PC-3 (cell line): ENCODE results near the gene IL9. TPM values are rescaled to one million over a fixed set of nuclear protein-coding genes. Genes with fewer than 3 reads are reported as not detected.
"Not testable (repeated sequence)": the region's sequence is repeated elsewhere in the genome, so short reads cannot be mapped to it uniquely, and the experiment has no call there.

Experiments
- ATAC-seq: fragments of 200-7000 bp; cut with Tn5 transposase; 2 replicates; pipeline ENCODE4 v1.9.1; 2020; ENCODE audit warnings: mild to moderate bottlenecking, moderate library complexity
- BruUV-seq: library from RNA; stranded (reverse); fragments of 400-500 nt; replicated peaks from 2 replicates; lab custom pipeline; 2021; lab: Mats Ljungman, UMichigan
- CTCF ChIA-PET: fragments of 300-600 bp; sonication (Branson Sonifier 250); formaldehyde crosslinking; loops from one replicate; lab custom pipeline; 2022; ENCODE audit warnings: antibody characterized with exemption; lab: Charles Lee
- POLR2A ChIA-PET: fragments of 300-600 bp; sonication (Branson Sonifier 250); formaldehyde crosslinking; loops from one replicate; lab custom pipeline; 2022; ENCODE audit warnings: antibody characterized with exemption; ENCODE audit not compliant: unreplicated experiment; lab: Charles Lee
- DNase-seq: peaks from one replicate; pipeline ENCODE4 v3.0.0-alpha.2; 2015
- H2AFZ ChIP-seq: fragments of 300-600 bp; sonication (generic); 2 replicates; pipeline ENCODE4 v1.6.0; 2016; ENCODE audit warnings: antibody characterized with exemption, low read length
- H3F3A ChIP-seq: fragments of 300-600 bp; sonication (generic); one replicate; pipeline ENCODE4 v1.6.0; 2017; ENCODE audit warnings: antibody characterized with exemption, low read length, control low read depth, mild to moderate bottlenecking; ENCODE audit not compliant: unreplicated experiment
- H3K27ac ChIP-seq: fragments of 300-600 bp; sonication (generic); 2 replicates; pipeline ENCODE4 v1.5.1; 2016; ENCODE audit warnings: mild to moderate bottlenecking, low read length
- H3K27me3 ChIP-seq: fragments of 300-600 bp; sonication (generic); 2 replicates; pipeline ENCODE4 v1.6.1; 2016; ENCODE audit warnings: low read length, mixed read lengths
- H3K36me3 ChIP-seq: fragments of 300-600 bp; sonication (generic); 2 replicates; pipeline ENCODE4 v1.6.1; 2016; ENCODE audit warnings: low read depth, mixed run types, low read length, mixed read lengths
- H3K4me1 ChIP-seq: fragments of 300-600 bp; sonication (generic); 2 replicates; pipeline ENCODE4 v1.5.1; 2016; ENCODE audit warnings: low read length; ENCODE audit not compliant: insufficient read depth
- H3K4me2 ChIP-seq: fragments of 300-600 bp; sonication (generic); 2 replicates; pipeline ENCODE4 v1.6.0; 2016; ENCODE audit warnings: low read length
- H3K4me3 ChIP-seq: fragments of 300-600 bp; sonication (generic); 2 replicates; pipeline ENCODE4 v1.5.1; 2016; ENCODE audit warnings: mild to moderate bottlenecking, low read length, mixed read lengths
- H3K79me2 ChIP-seq: fragments of 300-600 bp; sonication (generic); 2 replicates; pipeline ENCODE4 v1.6.1; 2017; ENCODE audit warnings: low read length, mixed read lengths
- H3K9ac ChIP-seq: fragments of 300-600 bp; sonication (generic); 2 replicates; pipeline ENCODE4 v1.6.0; 2016; ENCODE audit warnings: mild to moderate bottlenecking, low read length
- H3K9me2 ChIP-seq: fragments of 300-600 bp; sonication (generic); replicated peaks from 2 replicates; pipeline ENCODE4 v1.6.1; 2016; ENCODE audit warnings: mixed run types, low read length, mixed read lengths
- H3K9me3 ChIP-seq: fragments of 300-600 bp; sonication (generic); 2 replicates; pipeline ENCODE4 v1.6.1; 2016; ENCODE audit warnings: low read length, mixed read lengths
- H4K20me1 ChIP-seq: fragments of 300-600 bp; sonication (generic); 2 replicates; pipeline ENCODE4 v1.6.1; 2016; ENCODE audit warnings: low read length, mixed read lengths
- CTCF ChIP-seq: fragments of 300-600 bp; sonication (generic); conservative IDR thresholded peaks from 2 replicates; pipeline ENCODE4 v1.5.1; 2017; ENCODE audit warnings: antibody characterized with exemption, low read depth, mild to moderate bottlenecking, low read length
- EZH2 ChIP-seq: fragments of 300-600 bp; sonication (generic); IDR thresholded peaks from one replicate; pipeline ENCODE4 v1.6.1; 2017; ENCODE audit warnings: antibody characterized with exemption, mild to moderate bottlenecking, low read length; ENCODE audit not compliant: unreplicated experiment
- EZH2phosphoT487 ChIP-seq: fragments of 300-600 bp; sonication (generic); IDR thresholded peaks from 2 replicates; pipeline ENCODE4 v1.6.1; 2018; ENCODE audit warnings: mild to moderate bottlenecking, antibody characterized with exemption, low read length, borderline replicate concordance
- intact Hi-C: fragments of 100-400 bp; cut with micrococcal nuclease; formaldehyde crosslinking; loops from 2 replicates; pipeline ENCODE4 v1.9.0; 2023
- total RNA-seq: library from RNA; depleted of rRNA; stranded (reverse); fragments of >200 nt; gene quantifications from 2 replicates; pipeline ENCODE4 v1.2.3, GENCODE V29; 2014

IL9 gene
- total RNA-seq, 1 experiment from 2014 or later = not detected

DNA sequence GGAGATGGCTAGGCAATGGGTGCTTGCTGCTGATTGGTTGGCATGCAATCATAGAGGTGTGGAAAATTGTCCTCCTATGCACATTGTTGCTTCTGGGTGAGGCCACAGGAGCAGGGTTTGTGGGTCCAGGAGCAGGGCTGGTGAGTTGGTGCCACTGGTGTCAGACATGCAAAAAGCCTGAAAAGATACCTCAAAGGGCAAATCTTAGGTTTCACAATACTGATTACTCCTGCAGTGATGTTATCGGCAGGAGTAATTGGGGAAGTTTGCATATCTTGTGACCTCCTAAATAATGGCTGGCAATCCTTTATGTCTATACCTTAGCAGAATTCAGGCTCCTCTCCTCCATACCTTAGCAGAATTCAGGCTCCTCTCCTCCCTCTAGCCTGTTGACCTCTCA is 36.0 kb downstream of the IL9 start:
- H3K27me3 ChIP-seq = peaks cover 16% of the 10 kb centered on the region
- no peaks in the 10 kb centered on the region for H3F3A ChIP-seq
- no peak for ATAC-seq
- H3K9me2 ChIP-seq = no peaks in the 10 kb centered on the region
- BruUV-seq = no TSS peak
- H3K4me1 ChIP-seq = no peaks in the 10 kb centered on the region
- no peaks in the 10 kb centered on the region for H3K79me2 ChIP-seq
- no peak for DNase-seq
- no peaks in the 10 kb centered on the region for H3K36me3 ChIP-seq
- no peak overlapping the region for H3K4me3 ChIP-seq
- H3K9me3 ChIP-seq = no peaks in the 10 kb centered on the region
- H3K27ac ChIP-seq = no peak overlapping the region
- H2AFZ ChIP-seq = no peak overlapping the region
- H3K9ac ChIP-seq = no peak overlapping the region
- H4K20me1 ChIP-seq = no peaks in the 10 kb centered on the region
- intact Hi-C loops = no loop called here
- POLR2A ChIA-PET = no interaction called here
- TF ChIP-seq EZH2 (no peak), EZH2phosphoT487 (no peak), CTCF (no peak)
- CTCF ChIA-PET = no interaction called here
- no peak overlapping the region for H3K4me2 ChIP-seq

- CTCF ChIA-PET, H3K9ac ChIP-seq, intact Hi-C loops, H3K4me1 ChIP-seq, H3F3A ChIP-seq, H3K4me3 ChIP-seq, H2AFZ ChIP-seq, H4K20me1 ChIP-seq, BruUV-seq, DNase-seq, H3K4me2 ChIP-seq, H3K36me3 ChIP-seq, H3K9me2 ChIP-seq, ATAC-seq, H3K79me2 ChIP-seq, POLR2A ChIA-PET, H3K9me3 ChIP-seq, H3K27ac ChIP-seq: not testable (repeated sequence)
- H3K27me3 ChIP-seq = peaks cover 20% of the 10 kb centered on the region
These were observed 36.5 kb downstream of the IL9 start for GRCh38 chr5:135859186-135859585.

DNA sequence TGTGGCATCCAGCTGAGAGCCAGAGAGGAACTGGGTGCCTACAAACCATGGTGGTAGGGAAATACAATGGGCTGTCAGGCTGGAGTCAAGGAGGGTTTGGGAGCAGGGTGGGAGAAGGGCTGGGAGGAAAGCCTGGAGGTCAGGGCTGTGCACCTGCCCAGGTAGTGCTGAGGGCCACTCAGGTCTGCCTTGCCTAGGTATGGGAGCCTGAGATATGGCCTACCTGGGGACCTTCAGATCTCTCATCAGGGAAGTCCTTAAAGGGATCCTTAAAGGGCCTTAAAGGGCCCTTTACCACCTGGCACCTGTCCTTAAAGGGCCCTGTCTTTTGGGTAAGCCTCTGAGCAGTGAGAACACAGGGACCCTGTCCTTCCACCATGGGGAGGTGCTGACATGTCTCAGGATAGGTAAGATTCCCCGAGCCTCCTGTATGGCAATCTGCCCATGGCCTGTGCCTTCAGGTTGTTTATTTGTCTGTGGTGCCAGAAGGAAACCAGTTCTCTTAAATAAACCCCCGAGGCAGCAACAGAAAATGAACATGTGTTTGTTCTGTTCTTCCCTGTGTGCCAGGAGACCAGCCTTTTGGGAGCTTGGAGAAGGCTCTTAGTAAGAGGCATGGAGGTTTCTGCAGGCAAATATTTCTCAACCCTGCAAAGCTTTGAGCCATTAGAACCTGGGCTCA is 37.9 kb downstream of the IL9 start:
- Histone ChIP-seq H3K4me3 (no peak overlapping the region), H3K79me2 (no peaks in the 10 kb centered on the region), H3K9me3 (no peaks in the 10 kb centered on the region), H3K9me2 (no peaks in the 10 kb centered on the region), H3K27ac (no peak overlapping the region), H3K36me3 (no peaks in the 10 kb centered on the region), H3K27me3 (peaks cover 32% of the 10 kb centered on the region), H3F3A (no peaks in the 10 kb centered on the region), H2AFZ (no peak overlapping the region), H4K20me1 (no peaks in the 10 kb centered on the region), H3K4me1 (no peaks in the 10 kb centered on the region), H3K9ac (no peak overlapping the region), H3K4me2 (no peak overlapping the region)
- intact Hi-C loops = no loop called here
- TF ChIP-seq EZH2 = no peak
- POLR2A ChIA-PET = no interaction called here
- DNase-seq (peak; percentile 7), ATAC-seq (no peak)
- no TSS peak for BruUV-seq
- CTCF ChIA-PET = no interaction called here
